ENCODE measurements around the gene CARMIL3. TPM values are rescaled to one million over a fixed set of nuclear protein-coding genes. Genes with fewer than 3 reads are reported as not detected.

Gene CARMIL3
- total RNA-seq, 4 donors from 2014 or later = 0.42 to 0.60 (median 0.44) TPM; not detected in 1

DNA sequence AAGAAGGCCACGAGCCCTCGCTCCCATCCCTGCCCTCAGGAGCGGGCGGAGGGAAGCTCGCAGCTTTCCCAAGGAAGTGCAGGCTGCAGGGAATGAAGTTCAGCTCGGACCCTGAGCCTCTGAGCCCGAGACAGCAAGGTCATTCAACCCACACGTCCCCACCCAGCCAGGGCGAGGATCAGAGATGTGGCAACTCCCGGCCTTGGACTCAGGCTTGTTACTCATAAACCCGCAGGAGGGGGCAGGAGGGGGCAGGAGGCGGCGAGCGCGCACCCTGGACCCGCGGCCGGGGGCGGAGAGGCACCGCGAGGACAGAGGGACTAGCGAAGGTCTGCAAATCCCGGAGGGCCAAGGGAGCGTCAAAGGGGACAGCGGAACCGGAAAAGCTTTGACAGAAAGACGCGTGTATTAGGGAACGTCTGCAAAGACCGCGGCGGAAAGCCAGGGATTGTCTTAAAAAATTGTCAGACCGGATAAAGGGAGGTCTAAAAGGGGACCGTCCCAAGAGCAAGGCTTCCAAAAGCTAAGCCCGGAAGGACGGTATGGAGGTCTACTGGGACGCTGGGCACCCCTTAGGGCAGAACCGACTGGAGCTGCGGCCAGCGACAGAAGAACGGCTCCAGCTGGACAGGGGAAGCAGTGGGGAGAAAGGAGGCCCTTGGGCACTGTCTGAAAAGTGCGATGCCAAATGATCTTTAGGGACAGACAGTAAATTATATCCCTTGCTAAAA is 62.2 kb downstream of the CARMIL3 start:
- peak in 1 of 5 experiments; percentile 10 for TF ChIP-seq CTCF (IDR thresholded peaks at IDR 0.05)
- TF ChIP-seq POLR2A (IDR thresholded peaks at IDR 0.05) = peak in 1 of 2 donors; percentile 10
- TF ChIP-seq EP300 (IDR thresholded peaks at IDR 0.05) = peak; percentile 37 to 50
- H3K4me3 ChIP-seq = peak overlapping the region; percentile 46 to 81 (median 76)
- no peaks in the 10 kb centered on the region for H3K27me3 ChIP-seq
- H3K9me3 ChIP-seq = no peaks in the 10 kb centered on the region
- peak; percentile 71 to 74 for DNase-seq (ENCODE audit: low spot score in 2 of 2)
- H3K27ac ChIP-seq = peak overlapping the region; percentile 99 to 100 (median 99)
- WGBS, 2 donors = 0 to 1% methylated on average over 37 of the region's 42 CpGs
- H3K36me3 ChIP-seq = peaks cover 0 to 24% (median 18%) of the 10 kb centered on the region in 3 donors
- H3K4me1 ChIP-seq = peaks cover 4 to 23% (median 11%) of the 10 kb centered on the region in 4 donors

DNA sequence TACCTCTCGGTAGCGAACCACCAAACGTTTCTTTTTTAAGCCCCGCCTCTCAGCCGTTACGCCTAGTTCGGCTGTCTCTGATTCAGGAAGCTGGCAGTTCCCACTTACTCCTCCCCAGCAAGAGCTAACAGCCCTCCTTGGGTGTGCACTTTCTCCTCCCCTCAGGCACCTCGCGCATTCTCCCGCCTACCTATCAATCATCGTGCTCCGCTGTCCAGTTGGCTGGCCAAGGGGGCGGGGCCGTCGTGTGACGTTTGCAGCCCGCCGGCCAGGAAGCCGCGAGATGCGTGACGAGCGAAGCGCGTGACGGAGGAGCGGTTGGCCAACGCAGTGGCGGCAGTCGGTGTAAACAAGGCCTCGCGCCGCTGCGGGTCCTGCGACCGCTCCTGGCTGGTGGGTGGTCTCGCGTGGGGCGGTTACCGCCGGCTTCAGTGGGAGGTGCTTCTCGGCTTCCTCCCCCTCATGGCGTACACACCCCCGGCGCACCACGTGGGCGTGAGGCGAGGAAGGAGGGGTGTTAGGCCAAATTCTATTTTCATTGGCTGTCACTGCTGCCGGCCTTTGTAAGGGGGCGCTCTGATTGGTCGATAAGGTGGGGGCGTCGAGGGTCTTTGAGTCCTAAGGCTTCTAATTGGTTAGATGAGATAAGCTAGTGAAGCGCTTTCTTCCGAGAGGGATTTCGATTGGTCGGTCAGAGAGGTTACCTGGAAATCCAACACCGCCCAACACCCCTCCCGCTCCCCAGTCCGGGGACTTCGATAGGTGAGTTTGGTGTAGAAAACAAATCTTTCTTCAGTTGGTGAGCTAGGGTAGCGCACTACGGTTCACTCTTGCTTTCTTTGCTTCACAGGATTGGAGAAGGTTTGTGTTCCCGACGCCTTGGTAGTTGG is 63.0 kb downstream of the CARMIL3 start, which contains the start of the genes DCAF11 and NRL:
Gene DCAF11 (plus strand): TSS at position 246 of the 890 bp plus-strand sequence. CDS start 818 bp downstream, outside the sequence.
Gene NRL (minus strand): TSS at position 418 of the 890 bp plus-strand sequence. CDS start 32,101 bp downstream, outside the sequence.
- TF ChIP-seq EP300 (IDR thresholded peaks at IDR 0.05) = peak; percentile 92 to 99
- TF ChIP-seq POLR2A (IDR thresholded peaks at IDR 0.05) = peak in 1 of 2 donors; percentile 53
- peak in 2 of 5 experiments; percentile 46 to 63 for TF ChIP-seq CTCF (IDR thresholded peaks at IDR 0.05)
- Histone ChIP-seq H3K27me3 (no peaks in the 10 kb centered on the region), H3K4me3 (peak within 1 kb of the TSS; percentile 46 to 81 (median 76)), H3K4me1 (peaks cover 4 to 19% (median 11%) of the 10 kb centered on the region in 4 donors), H3K9me3 (no peaks in the 10 kb centered on the region), H3K27ac (peak within 1 kb of the TSS; percentile 99 to 100 (median 99)), H3K36me3 (peaks cover 0 to 32% (median 25%) of the 10 kb centered on the region in 3 donors)
- 1% methylated on average over 54 to 57 of the region's 65 CpGs for WGBS, 2 donors
- DNase-seq (ENCODE audit: low spot score in 2 of 2) = peak; percentile 97 to 98

- H3K4me1 ChIP-seq = peaks cover 4 to 19% (median 11%) of the 10 kb centered on the region in 4 donors
- peak overlapping the region; percentile 99 to 100 (median 99) for H3K27ac ChIP-seq
- 2 to 3% methylated on average over 13 to 14 of the region's 14 CpGs for WGBS, 2 donors
These were observed 63.8 kb downstream of the CARMIL3 start for GRCh38 chr14:24115422-24116127.

More at GRCh38 chr14:24115422-24116127, 63.8 kb downstream of the CARMIL3 start:
- no peaks in the 10 kb centered on the region for H3K27me3 ChIP-seq
- TF ChIP-seq POLR2A (IDR thresholded peaks at IDR 0.05) (peak in 1 of 2 donors; percentile 4), CTCF (IDR thresholded peaks at IDR 0.05) (no peak), EP300 (IDR thresholded peaks at IDR 0.05) (no peak)
- H3K36me3 ChIP-seq = peaks cover 0 to 40% (median 27%) of the 10 kb centered on the region in 3 donors
- peak overlapping the region; percentile 46 to 81 (median 76) for H3K4me3 ChIP-seq
- H3K9me3 ChIP-seq = no peaks in the 10 kb centered on the region
- DNase-seq (ENCODE audit: low spot score in 2 of 2) = no peak
